ENCODE measurements around the gene PTGFRN.

DNA sequence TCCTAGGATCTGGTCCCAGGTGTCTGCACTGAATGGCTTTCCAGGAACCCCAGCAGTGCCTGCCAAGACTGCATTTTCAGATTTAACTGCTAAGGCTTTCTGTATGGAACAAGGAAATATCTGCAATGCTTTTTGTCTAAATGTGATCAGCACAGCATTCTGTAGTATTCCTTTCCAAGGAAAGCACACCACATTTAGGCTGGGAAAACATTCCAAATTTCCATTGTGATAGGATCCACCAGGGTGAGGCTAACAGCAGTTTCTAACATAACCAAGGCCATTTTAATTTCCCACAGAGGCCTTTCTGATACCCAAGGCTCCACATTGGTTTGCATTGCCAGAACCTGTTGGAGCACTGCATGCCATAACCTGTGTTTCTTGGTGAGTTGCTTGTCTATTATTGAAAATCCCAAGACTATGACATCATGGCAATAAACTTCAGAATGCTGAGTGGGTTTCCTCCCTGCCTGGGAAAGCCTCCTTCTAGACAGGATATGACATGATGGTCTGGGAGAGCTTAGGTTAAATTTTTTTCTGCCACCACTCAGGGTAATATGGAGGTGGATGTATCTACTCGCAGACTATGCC, 23.3 kb upstream of the PTGFRN start:
- TF ChIP-seq EZH2 (IDR thresholded peaks at IDR 0.05; ENCODE audit: borderline replicate concordance, insufficient read depth, low read length, poor library complexity, severe bottlenecking) (no peak), RAD21 (conservative IDR thresholded peaks at IDR 0.05) (no peak), EP300 (conservative IDR thresholded peaks at IDR 0.05; ENCODE audit: poor library complexity, severe bottlenecking) (no peak), POLR2AphosphoS5 (IDR thresholded peaks at IDR 0.05) (no peak), MXI1 (conservative IDR thresholded peaks at IDR 0.05; ENCODE audit: poor library complexity, severe bottlenecking) (no peak), SMC3 (conservative IDR thresholded peaks at IDR 0.05; ENCODE audit: poor library complexity) (no peak)
- TF ChIP-seq, protein P1, sequence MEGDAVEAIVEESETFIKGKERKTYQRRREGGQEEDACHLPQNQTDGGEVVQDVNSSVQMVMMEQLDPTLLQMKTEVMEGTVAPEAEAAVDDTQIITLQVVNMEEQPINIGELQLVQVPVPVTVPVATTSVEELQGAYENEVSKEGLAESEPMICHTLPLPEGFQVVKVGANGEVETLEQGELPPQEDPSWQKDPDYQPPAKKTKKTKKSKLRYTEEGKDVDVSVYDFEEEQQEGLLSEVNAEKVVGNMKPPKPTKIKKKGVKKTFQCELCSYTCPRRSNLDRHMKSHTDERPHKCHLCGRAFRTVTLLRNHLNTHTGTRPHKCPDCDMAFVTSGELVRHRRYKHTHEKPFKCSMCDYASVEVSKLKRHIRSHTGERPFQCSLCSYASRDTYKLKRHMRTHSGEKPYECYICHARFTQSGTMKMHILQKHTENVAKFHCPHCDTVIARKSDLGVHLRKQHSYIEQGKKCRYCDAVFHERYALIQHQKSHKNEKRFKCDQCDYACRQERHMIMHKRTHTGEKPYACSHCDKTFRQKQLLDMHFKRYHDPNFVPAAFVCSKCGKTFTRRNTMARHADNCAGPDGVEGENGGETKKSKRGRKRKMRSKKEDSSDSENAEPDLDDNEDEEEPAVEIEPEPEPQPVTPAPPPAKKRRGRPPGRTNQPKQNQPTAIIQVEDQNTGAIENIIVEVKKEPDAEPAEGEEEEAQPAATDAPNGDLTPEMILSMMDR (IDR thresholded peaks at IDR 0.05; ENCODE audit: poor library complexity, severe bottlenecking) = no peak
- TF ChIP-seq, protein P2, sequence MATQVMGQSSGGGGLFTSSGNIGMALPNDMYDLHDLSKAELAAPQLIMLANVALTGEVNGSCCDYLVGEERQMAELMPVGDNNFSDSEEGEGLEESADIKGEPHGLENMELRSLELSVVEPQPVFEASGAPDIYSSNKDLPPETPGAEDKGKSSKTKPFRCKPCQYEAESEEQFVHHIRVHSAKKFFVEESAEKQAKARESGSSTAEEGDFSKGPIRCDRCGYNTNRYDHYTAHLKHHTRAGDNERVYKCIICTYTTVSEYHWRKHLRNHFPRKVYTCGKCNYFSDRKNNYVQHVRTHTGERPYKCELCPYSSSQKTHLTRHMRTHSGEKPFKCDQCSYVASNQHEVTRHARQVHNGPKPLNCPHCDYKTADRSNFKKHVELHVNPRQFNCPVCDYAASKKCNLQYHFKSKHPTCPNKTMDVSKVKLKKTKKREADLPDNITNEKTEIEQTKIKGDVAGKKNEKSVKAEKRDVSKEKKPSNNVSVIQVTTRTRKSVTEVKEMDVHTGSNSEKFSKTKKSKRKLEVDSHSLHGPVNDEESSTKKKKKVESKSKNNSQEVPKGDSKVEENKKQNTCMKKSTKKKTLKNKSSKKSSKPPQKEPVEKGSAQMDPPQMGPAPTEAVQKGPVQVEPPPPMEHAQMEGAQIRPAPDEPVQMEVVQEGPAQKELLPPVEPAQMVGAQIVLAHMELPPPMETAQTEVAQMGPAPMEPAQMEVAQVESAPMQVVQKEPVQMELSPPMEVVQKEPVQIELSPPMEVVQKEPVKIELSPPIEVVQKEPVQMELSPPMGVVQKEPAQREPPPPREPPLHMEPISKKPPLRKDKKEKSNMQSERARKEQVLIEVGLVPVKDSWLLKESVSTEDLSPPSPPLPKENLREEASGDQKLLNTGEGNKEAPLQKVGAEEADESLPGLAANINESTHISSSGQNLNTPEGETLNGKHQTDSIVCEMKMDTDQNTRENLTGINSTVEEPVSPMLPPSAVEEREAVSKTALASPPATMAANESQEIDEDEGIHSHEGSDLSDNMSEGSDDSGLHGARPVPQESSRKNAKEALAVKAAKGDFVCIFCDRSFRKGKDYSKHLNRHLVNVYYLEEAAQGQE (IDR thresholded peaks at IDR 0.05; ENCODE audit: borderline replicate concordance) = no peak
